GM12872 (cell line): ENCODE results near the gene ECHS1.

Experiments used
- CTCF ChIP-seq: IDR thresholded peaks from 3 replicates; pipeline ENCODE4 v1.5.1; 2011; ENCODE audit warnings: low read depth, mild to moderate bottlenecking, low read length, moderate library complexity; ENCODE audit not compliant: insufficient read depth

Gene ECHS1

GRCh38 chr10:133361773-133362441, 11.2 kb downstream of the ECHS1 start:
- no peak for TF ChIP-seq CTCF

GRCh38 chr10:133361227-133361626, 11.9 kb downstream of the ECHS1 start:
- TF ChIP-seq CTCF, result no peak

- TF ChIP-seq CTCF, result no peak
Observed at GRCh38 chr10:133359972-133360610, 13.1 kb downstream of the ECHS1 start.

GRCh38 chr10:133359554-133359971, 13.6 kb downstream of the ECHS1 start:
- no peak for TF ChIP-seq CTCF

- no peak for TF ChIP-seq CTCF
Observed at GRCh38 chr10:133358925-133359310, 14.2 kb downstream of the ECHS1 start.

GRCh38 chr10:133358162-133358924, 14.8 kb downstream of the ECHS1 start:
- no peak for TF ChIP-seq CTCF
